ENCODE results near the gene RCN2. TPM values are rescaled to one million over a fixed set of nuclear protein-coding genes. Genes with fewer than 3 reads are reported as not detected.

The RCN2 gene
- total and polyA plus RNA-seq, 3 donors from 2014 or later, result 61.1 to 164 (median 78.3) TPM

DNA sequence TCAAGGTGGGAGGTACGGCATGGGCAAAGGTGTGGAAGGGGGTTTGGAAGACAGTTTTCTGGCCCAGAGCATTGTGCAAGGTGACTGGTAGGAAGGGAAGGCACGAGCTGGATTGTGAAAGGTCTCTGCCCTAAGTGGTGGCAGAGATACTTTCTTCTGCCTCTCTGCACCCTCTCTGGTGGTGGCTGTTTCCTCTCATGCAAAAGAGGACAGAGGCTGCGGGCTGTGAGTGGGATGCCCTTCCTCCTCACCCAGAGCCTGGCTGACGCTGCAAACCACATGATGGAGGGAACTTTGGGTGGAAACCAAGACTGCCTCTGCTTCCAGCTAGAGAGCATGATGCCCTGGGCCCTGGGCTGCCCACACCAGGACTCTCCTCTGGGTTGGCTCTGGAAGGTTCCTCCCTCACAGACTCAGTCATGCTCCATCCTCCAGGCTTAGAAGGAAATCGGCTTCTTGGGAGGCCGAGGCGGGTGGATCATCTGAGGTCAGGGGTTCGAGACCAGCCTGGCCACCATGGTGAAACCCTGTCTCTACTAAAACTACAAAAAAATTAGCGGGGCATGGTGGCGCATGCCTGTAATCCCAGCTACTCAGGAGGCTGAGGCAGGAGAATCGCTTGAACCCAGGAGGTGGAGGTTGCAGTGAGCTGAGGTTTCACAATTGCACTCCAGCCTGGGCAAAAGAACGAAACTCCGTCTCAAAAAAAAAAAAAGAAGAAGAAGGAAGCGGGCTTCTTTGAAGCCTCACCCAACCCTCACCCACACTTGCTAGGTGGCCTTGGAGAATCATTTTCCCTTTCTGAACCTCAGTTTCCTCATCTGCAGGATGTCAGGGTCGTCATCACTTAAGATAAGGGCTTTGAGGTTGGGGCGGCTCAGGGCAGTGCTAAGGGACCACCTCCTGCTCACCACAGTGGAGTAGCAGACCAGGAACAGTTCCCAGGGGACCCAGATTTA, 71.7 kb downstream of the RCN2 start:
- DNase-seq, result peak; percentile 41
- Histone ChIP-seq H3K27me3 (no peaks in the 10 kb centered on the region), H3K4me3 (no peak overlapping the region), H3K4me1 (no peaks in the 10 kb centered on the region), H3K36me3 (ENCODE audit: low read depth, missing control alignments) (no peaks in the 10 kb centered on the region), H3K9me3 (no peaks in the 10 kb centered on the region), H3K27ac (no peak overlapping the region)
- TF ChIP-seq POLR2A (IDR thresholded peaks at IDR 0.05) (no peak), CTCF (IDR thresholded peaks at IDR 0.05) (no peak)
- intact Hi-C loops (cut with DNase I; ENCODE audit: low total_unique reads), result no loop called here
- WGBS, 2 donors, result 82 to 88% methylated on average over 15 to 16 of the region's 16 CpGs

Small RNA genes lying within 50 kb of the gene (small RNA-seq; reads per million reads assigned to genes)
- gene RN7SL278P, result 0 reads per million in 2 donors

Other genes with a start within 250 kb of the RCN2 start
- 10 to 100 TPM; 43.7 to 54.8 TPM for gene SCAPER, start 26.4 kb upstream of the RCN2 start, total RNA-seq
- 60.7 TPM for gene SCAPER, start 26.4 kb upstream of the RCN2 start, polyA plus RNA-seq (ENCODE audit: insufficient read depth, low read depth, low replicate concordance)
- gene PSTPIP1, start 63.4 kb downstream of the RCN2 start, total RNA-seq, result 1 to 10 TPM; 5.0 to 8.6 TPM
- 7.9 TPM for gene PSTPIP1, start 63.4 kb downstream of the RCN2 start, polyA plus RNA-seq (ENCODE audit: insufficient read depth, low read depth, low replicate concordance)
- 100 to 1,000 TPM; 223 to 226 TPM for gene TSPAN3, start 139.4 kb downstream of the RCN2 start, total RNA-seq
- gene TSPAN3, start 139.4 kb downstream of the RCN2 start, polyA plus RNA-seq (ENCODE audit: insufficient read depth, low read depth, low replicate concordance), result 197 TPM

Data from testis (tissue), 3 donors.